Measurements from ENCODE around the gene RSPO1.

DNA sequence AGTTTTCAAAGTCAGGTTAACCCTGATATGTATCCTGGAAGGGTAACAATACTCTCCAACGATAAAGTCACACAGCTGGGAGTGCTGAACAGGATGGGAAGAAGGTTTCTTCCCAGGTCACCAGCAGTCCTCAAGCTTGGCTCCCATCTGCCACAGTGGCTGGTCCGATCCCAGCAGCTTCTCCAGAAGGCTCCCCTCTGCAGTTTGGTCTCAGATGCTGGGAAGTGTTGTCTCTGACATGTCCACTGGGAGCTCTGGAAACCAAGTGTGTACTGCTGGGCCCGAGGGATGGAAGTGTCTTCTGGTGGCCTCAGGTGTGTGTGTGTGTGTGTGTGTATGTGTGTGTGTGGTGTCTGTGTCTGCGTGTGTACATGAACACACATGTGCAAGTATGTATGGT is 22.5 kb downstream of the RSPO1 start:
- TF ChIP-seq CTCF (IDR thresholded peaks at IDR 0.05; ENCODE audit: low read length) (no peak), EZH2phosphoT487 (IDR thresholded peaks at IDR 0.05; ENCODE audit: low read length) (no peak)

All from MM.1S (cell line).